Measurements from ENCODE around the gene TUFT1. TPM values are rescaled to one million over a fixed set of nuclear protein-coding genes. Genes with fewer than 3 reads are reported as not detected.

Gene TUFT1
- total and polyA plus RNA-seq, 2 of the 13 experiments (the other 11 are each of a cell fraction or from before 2014, with no cell fraction given), result 6.4 to 7.3 TPM

DNA sequence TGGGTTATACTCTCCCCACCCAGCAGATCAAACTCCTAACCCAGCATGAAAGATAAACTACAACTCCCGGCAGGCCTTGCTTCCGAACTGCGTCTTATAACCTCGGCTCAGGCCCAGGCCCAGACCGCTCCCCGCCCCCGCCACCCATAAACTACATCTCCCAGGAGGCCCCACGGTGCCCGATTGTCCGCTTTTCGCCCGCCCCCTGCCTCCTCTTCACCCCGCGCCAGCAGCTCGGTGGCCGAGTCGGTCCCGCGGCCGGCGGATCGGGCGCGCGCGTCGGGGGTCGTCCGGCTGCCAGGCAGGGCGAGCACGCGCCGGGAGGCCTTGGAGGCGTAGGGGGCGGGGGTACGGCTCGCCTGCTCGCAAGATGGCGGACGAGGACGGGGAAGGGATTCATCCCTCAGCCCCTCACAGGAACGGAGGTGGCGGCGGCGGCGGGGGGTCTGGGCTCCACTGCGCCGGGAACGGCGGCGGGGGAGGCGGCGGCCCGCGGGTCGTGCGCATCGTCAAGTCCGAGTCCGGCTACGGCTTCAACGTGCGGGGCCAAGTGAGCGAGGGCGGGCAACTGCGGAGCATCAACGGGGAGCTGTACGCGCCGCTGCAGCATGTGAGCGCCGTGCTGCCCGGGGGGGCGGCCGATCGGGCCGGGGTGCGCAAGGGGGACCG is 71.9 kb downstream of the TUFT1 start, which contains the start of gene SNX27 (continued):
- TF ChIP-seq, protein P1, sequence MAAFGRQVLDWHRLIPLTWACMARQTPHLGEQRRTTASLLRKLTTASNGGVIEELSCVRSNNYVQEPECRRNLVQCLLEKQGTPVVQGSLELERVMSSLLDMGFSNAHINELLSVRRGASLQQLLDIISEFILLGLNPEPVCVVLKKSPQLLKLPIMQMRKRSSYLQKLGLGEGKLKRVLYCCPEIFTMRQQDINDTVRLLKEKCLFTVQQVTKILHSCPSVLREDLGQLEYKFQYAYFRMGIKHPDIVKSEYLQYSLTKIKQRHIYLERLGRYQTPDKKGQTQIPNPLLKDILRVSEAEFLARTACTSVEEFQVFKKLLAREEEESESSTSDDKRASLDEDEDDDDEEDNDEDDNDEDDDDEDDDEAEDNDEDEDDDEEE (CRISPR knock-in tag; IDR thresholded peaks at IDR 0.05), result no peak
- TF ChIP-seq TBX2 (CRISPR knock-in tag; IDR thresholded peaks at IDR 0.05; ENCODE audit: borderline replicate concordance) (peak; percentile 13; the same call in 1 of the 2 replicates), ZNF232 (CRISPR knock-in tag; IDR thresholded peaks at IDR 0.05; ENCODE audit: borderline replicate concordance) (no peak), HES4 (CRISPR knock-in tag; IDR thresholded peaks at IDR 0.05; ENCODE audit: borderline replicate concordance) (peak; percentile 89), GABPB1 (CRISPR knock-in tag; IDR thresholded peaks at IDR 0.05) (peak; percentile 84), PITX1 (CRISPR knock-in tag; IDR thresholded peaks at IDR 0.05) (peak; percentile 19; the same call in 1 of the 2 replicates), SMAD1 (CRISPR knock-in tag; IDR thresholded peaks at IDR 0.05; ENCODE audit: borderline replicate concordance, low read depth) (0 out of 2 replicates have a peak, but pooled peaks have one; percentile 16), MYC (CRISPR knock-in tag; IDR thresholded peaks at IDR 0.05; ENCODE audit: borderline replicate concordance) (no peak), FOSL2 (CRISPR knock-in tag; IDR thresholded peaks at IDR 0.05) (0 out of 2 replicates have a peak, but pooled peaks have one; percentile 8), HNRNPLL (IDR thresholded peaks at IDR 0.05; ENCODE audit: low read depth, low read length, poor library complexity, severe bottlenecking) (peak; percentile 41), ZNF569 (CRISPR knock-in tag; IDR thresholded peaks at IDR 0.05; ENCODE audit: borderline replicate concordance) (no peak), ZNF746 (CRISPR knock-in tag; IDR thresholded peaks at IDR 0.05) (no peak), ZNF230 (CRISPR knock-in tag; IDR thresholded peaks at IDR 0.05) (no peak), JDP2 (CRISPR knock-in tag; IDR thresholded peaks at IDR 0.05; ENCODE audit: borderline replicate concordance) (no peak), SMAD3 (CRISPR knock-in tag; IDR thresholded peaks at IDR 0.05) (no peak), PCBP2 (optimal IDR thresholded peaks at IDR 0.05; ENCODE audit: low read depth, low read length, poor library complexity, severe bottlenecking) (no peak), NKX3-1 (CRISPR knock-in tag; IDR thresholded peaks at IDR 0.05) (no peak)
- TF ChIP-seq, protein P2, sequence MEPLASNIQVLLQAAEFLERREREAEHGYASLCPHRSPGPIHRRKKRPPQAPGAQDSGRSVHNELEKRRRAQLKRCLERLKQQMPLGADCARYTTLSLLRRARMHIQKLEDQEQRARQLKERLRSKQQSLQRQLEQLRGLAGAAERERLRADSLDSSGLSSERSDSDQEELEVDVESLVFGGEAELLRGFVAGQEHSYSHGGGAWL (CRISPR knock-in tag; IDR thresholded peaks at IDR 0.05), result no peak
- TF ChIP-seq, protein P3, sequence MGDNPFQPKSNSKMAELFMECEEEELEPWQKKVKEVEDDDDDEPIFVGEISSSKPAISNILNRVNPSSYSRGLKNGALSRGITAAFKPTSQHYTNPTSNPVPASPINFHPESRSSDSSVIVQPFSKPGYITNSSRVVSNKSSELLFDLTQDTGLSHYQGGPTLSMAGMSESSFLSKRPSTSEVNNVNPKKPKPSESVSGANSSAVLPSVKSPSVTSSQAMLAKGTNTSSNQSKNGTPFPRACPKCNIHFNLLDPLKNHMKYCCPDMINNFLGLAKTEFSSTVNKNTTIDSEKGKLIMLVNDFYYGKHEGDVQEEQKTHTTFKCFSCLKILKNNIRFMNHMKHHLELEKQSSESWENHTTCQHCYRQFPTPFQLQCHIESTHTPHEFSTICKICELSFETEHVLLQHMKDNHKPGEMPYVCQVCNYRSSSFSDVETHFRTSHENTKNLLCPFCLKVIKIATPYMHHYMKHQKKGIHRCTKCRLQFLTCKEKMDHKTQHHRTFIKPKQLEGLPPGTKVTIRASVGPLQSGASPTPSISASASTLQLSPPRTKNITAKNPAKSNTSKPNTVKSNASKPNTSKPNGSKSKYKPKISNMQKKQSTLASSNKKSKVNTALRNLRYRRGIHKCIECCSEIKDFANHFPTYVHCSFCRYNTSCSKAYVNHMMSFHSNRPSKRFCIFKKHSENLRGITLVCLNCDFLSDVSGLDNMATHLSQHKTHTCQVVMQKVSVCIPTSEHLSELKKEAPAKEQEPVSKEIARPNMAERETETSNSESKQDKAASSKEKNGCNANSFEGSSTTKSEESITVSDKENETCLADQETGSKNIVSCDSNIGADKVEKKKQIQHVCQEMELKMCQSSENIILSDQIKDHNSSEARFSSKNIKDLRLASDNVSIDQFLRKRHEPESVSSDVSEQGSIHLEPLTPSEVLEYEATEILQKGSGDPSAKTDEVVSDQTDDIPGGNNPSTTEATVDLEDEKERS (CRISPR knock-in tag; IDR thresholded peaks at IDR 0.05), result no peak
- TF ChIP-seq, protein P4, sequence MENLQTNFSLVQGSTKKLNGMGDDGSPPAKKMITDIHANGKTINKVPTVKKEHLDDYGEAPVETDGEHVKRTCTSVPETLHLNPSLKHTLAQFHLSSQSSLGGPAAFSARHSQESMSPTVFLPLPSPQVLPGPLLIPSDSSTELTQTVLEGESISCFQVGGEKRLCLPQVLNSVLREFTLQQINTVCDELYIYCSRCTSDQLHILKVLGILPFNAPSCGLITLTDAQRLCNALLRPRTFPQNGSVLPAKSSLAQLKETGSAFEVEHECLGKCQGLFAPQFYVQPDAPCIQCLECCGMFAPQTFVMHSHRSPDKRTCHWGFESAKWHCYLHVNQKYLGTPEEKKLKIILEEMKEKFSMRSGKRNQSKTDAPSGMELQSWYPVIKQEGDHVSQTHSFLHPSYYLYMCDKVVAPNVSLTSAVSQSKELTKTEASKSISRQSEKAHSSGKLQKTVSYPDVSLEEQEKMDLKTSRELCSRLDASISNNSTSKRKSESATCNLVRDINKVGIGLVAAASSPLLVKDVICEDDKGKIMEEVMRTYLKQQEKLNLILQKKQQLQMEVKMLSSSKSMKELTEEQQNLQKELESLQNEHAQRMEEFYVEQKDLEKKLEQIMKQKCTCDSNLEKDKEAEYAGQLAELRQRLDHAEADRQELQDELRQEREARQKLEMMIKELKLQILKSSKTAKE (CRISPR knock-in tag; IDR thresholded peaks at IDR 0.05; ENCODE audit: borderline replicate concordance), result no peak
